ENCODE data around the gene MOB3A. TPM values are rescaled to one million over a fixed set of nuclear protein-coding genes. Genes with fewer than 3 reads are reported as not detected.
A peak's percentile ranks its signal among the peaks of the same experiment; 100 is the strongest.

The MOB3A gene
- total and polyA plus RNA-seq, 9 of the 15 experiments (the other 6 are each of a cell fraction or from before 2014, with no cell fraction given), result 1.1 to 24.1 (median 6.0) TPM

DNA sequence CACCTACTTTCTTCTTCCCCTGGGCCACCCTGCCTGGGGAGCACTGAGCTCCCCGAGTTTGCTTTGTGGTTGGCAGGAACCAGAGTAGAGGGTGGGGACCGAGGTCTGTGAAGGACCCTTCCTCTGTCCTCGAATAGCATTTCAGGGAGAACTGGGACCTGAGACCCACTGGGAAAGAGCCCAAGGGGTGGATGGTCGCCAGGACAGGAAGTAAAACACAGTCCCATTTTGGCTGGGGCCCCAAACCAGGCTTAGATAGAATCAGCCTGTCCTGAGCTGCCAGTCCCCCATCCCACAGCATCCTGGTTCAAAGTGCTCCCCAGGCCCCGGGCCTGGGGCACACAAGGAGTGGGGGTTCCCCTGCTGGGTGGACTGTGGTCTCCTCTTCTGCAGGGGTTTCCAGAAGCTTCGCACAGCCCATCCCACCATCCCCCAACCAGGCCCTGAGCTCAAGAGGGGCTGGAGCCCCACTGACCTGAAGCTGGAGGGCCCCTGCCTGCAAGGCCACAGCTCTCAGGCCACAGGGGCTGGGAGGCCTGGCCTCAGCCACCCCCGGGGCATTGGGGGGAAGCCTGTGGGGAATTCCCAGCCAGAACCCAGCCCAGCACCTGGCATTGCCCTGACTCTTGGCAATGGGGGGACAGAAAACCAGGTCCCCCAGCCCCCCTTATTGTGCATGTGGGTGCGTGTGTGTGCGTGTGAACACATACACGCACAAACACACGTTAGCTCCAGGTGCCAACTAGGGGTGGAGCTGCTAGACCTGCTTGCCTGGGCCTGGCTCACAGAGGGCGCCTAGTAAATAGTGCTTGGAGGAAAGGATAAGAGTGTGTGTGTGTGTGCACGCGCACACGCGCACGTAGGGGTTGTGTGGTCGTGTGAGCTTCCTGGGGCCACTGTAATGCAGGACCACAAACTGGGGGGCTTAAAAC is 44.1 kb downstream of the MOB3A start (continued):
- 0 out of 2 replicates have a peak, but pooled peaks have one; percentile 51 for TF ChIP-seq ZNF311 (CRISPR knock-in tag; IDR thresholded peaks at IDR 0.05)
- no peak for TF ChIP-seq NUFIP1 (IDR thresholded peaks at IDR 0.05; ENCODE audit: partially characterized antibody)
- no peak for TF ChIP-seq CBX2 (IDR thresholded peaks at IDR 0.05; ENCODE audit: insufficient read depth, low read length, poor library complexity, severe bottlenecking)
- no peak for TF ChIP-seq ZNF445 (CRISPR knock-in tag; IDR thresholded peaks at IDR 0.05; ENCODE audit: low read depth)
- TF ChIP-seq ELF1 (tag; IDR thresholded peaks at IDR 0.05), result peak; percentile 27; the same call in 1 of the 2 replicates
- TF ChIP-seq, protein P1, sequence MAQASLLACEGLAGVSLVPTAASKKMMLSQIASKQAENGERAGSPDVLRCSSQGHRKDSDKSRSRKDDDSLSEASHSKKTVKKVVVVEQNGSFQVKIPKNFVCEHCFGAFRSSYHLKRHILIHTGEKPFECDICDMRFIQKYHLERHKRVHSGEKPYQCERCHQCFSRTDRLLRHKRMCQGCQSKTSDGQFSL (CRISPR knock-in tag; IDR thresholded peaks at IDR 0.05), result no peak
- TF ChIP-seq, protein P1 (tag; IDR thresholded peaks at IDR 0.05), result no peak
- TF ChIP-seq MTA1 (IDR thresholded peaks at IDR 0.05; ENCODE audit: borderline replicate concordance), result 0 out of 2 replicates have a peak, but pooled peaks have one; percentile 13
- no peak for TF ChIP-seq THRAP3 (IDR thresholded peaks at IDR 0.05; ENCODE audit: borderline replicate concordance)
- TF ChIP-seq ZNF695 (CRISPR knock-in tag; IDR thresholded peaks at IDR 0.05), result no peak
- no peak for TF ChIP-seq TBP (optimal IDR thresholded peaks at IDR 0.05; ENCODE audit: low read depth, low read length)
- TF ChIP-seq PHB2 (IDR thresholded peaks at IDR 0.05; ENCODE audit: low read depth), result no peak
- TF ChIP-seq SMAD4 (CRISPR knock-in tag; conservative IDR thresholded peaks at IDR 0.05), result 0 out of 2 replicates have a peak, but pooled peaks have one; percentile 22
- peak; percentile 14; the same call in 1 of the 2 replicates for TF ChIP-seq SPI1 (IDR thresholded peaks at IDR 0.05; ENCODE audit: borderline replicate concordance, low read depth, low read length)
- TF ChIP-seq NR2C2 (CRISPR knock-in tag; IDR thresholded peaks at IDR 0.05), result 0 out of 2 replicates have a peak, but pooled peaks have one; percentile 8
- 0 out of 2 replicates have a peak, but pooled peaks have one; percentile 8 for TF ChIP-seq NR2C2 (tag; IDR thresholded peaks at IDR 0.05)

Data from K562 (cell line).